HEK293T (cell line): ENCODE data around the gene NPC1L1.

Experiments used
- CTCF ChIA-PET: fragments of 350-600 bp; formaldehyde crosslinking; extraction: SDS; loops from one replicate; lab custom pipeline; 2021; ENCODE audit warnings: antibody characterized with exemption, inconsistent platforms; lab: Yijun Ruan, JAX
- POLR2A ChIA-PET: fragments of 350-600 bp; formaldehyde crosslinking; extraction: SDS; loops from one replicate; lab custom pipeline; 2020; ENCODE audit warnings: antibody characterized with exemption, inconsistent platforms; lab: Yijun Ruan, JAX
- DNase-seq: peaks from one replicate; pipeline ENCODE4 v3.0.0; 2012; ENCODE audit warnings: mixed read lengths; ENCODE audit errors: extremely low spot score
- ARNT ChIP-seq: fragments of 450-650 bp; IDR thresholded peaks from 2 replicates; pipeline ENCODE4 v1.6.1; 2017; ENCODE audit warnings: mild to moderate bottlenecking
- BHLHE40 ChIP-seq: fragments of 450-650 bp; IDR thresholded peaks from 2 replicates; pipeline ENCODE4 v1.6.1; 2016; ENCODE audit warnings: mild to moderate bottlenecking, moderate library complexity, borderline replicate concordance
- CTBP1 ChIP-seq: fragments of 450-650 bp; IDR thresholded peaks from 2 replicates; pipeline ENCODE4 v1.6.1; 2016; ENCODE audit warnings: borderline replicate concordance
- ELF4 ChIP-seq: fragments of 450-650 bp; IDR thresholded peaks from 2 replicates; pipeline ENCODE4 v1.6.1; 2017; ENCODE audit warnings: antibody characterized with exemption
- FOXA1 ChIP-seq: fragments of 450-650 bp; IDR thresholded peaks from 2 replicates; pipeline ENCODE4 v1.6.1; 2016; ENCODE audit warnings: mild to moderate bottlenecking
- FOXK2 ChIP-seq: fragments of 450-650 bp; IDR thresholded peaks from 2 replicates; pipeline ENCODE4 v1.6.1; 2016; ENCODE audit warnings: mild to moderate bottlenecking
- FOXM1 ChIP-seq: fragments of 450-650 bp; IDR thresholded peaks from 2 replicates; pipeline ENCODE4 v1.6.1; 2017; ENCODE audit warnings: mild to moderate bottlenecking, borderline replicate concordance
- HDGF ChIP-seq: fragments of 450-650 bp; IDR thresholded peaks from 2 replicates; pipeline ENCODE4 v1.6.1; 2017; ENCODE audit warnings: antibody characterized with exemption, borderline replicate concordance
- L3MBTL2 ChIP-seq: fragments of 450-650 bp; conservative IDR thresholded peaks from 2 replicates; pipeline ENCODE4 v1.6.1; 2016; ENCODE audit warnings: mild to moderate bottlenecking
- LEF1 ChIP-seq: fragments of 450-650 bp; IDR thresholded peaks from 2 replicates; pipeline ENCODE4 v1.6.1; 2017; ENCODE audit warnings: mild to moderate bottlenecking, borderline replicate concordance
- NFRKB ChIP-seq: fragments of 450-650 bp; IDR thresholded peaks from 2 replicates; pipeline ENCODE4 v1.6.1; 2016; ENCODE audit warnings: mild to moderate bottlenecking, moderate library complexity
- SP1 ChIP-seq: fragments of 450-650 bp; IDR thresholded peaks from 2 replicates; pipeline ENCODE4 v1.6.1; 2017
- SUZ12 ChIP-seq: fragments of 450-650 bp; IDR thresholded peaks from 2 replicates; pipeline ENCODE4 v1.6.1; 2016; ENCODE audit warnings: mild to moderate bottlenecking
- TARDBP ChIP-seq: fragments of 450-650 bp; IDR thresholded peaks from 2 replicates; pipeline ENCODE4 v1.6.1; 2016
- ZNF384 ChIP-seq: fragments of 450-650 bp; IDR thresholded peaks from 2 replicates; pipeline ENCODE4 v1.6.1; 2016
- TF ChIP-seq, protein P1 (sequence below): fragments of 450-650 bp; IDR thresholded peaks from 2 replicates; pipeline ENCODE4 v1.6.1; 2016

Gene NPC1L1

GRCh38 chr7:44549457-44549856 is 8.3 kb upstream of the NPC1L1 start:
- POLR2A ChIA-PET, result no interaction called here
- no peak for DNase-seq
- TF ChIP-seq LEF1, result no peak
- no peak for TF ChIP-seq TARDBP
- TF ChIP-seq SP1, result no peak
- no peak for TF ChIP-seq ARNT
- no peak for TF ChIP-seq NFRKB
- TF ChIP-seq L3MBTL2, result no peak
- TF ChIP-seq, protein P1, sequence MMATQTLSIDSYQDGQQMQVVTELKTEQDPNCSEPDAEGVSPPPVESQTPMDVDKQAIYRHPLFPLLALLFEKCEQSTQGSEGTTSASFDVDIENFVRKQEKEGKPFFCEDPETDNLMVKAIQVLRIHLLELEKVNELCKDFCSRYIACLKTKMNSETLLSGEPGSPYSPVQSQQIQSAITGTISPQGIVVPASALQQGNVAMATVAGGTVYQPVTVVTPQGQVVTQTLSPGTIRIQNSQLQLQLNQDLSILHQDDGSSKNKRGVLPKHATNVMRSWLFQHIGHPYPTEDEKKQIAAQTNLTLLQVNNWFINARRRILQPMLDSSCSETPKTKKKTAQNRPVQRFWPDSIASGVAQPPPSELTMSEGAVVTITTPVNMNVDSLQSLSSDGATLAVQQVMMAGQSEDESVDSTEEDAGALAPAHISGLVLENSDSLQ, result no peak
- no peak for TF ChIP-seq BHLHE40
- no peak for TF ChIP-seq HDGF
- TF ChIP-seq SUZ12, result no peak
- no peak for TF ChIP-seq FOXM1
- TF ChIP-seq FOXK2, result no peak
- no peak for TF ChIP-seq ZNF384
- TF ChIP-seq FOXA1, result no peak
- no peak for TF ChIP-seq CTBP1
- no peak for TF ChIP-seq ELF4
- CTCF ChIA-PET, result no interaction called here

GRCh38 chr7:44548893-44549292 is 7.8 kb upstream of the NPC1L1 start:
- POLR2A ChIA-PET, result interaction anchor here (1.4 kb wide), 1 partner anchor 17 kb away, joined by 3 read pairs; no protein-coding TSS in a partner anchor
- no peak for DNase-seq
- TF ChIP-seq, protein P1, result no peak
- no peak for TF ChIP-seq BHLHE40
- no peak for TF ChIP-seq ARNT
- no peak for TF ChIP-seq HDGF
- TF ChIP-seq ZNF384, result no peak
- no peak for TF ChIP-seq LEF1
- no peak for TF ChIP-seq TARDBP
- TF ChIP-seq SP1, result no peak
- TF ChIP-seq FOXK2, result no peak
- TF ChIP-seq NFRKB, result no peak
- TF ChIP-seq L3MBTL2, result no peak
- CTCF ChIA-PET, result no interaction called here

- POLR2A ChIA-PET, result interaction anchor here (0.7 to 1.4 kb wide), 3 partner anchors 18 to 393 kb away, joined by 3 read pairs; no protein-coding TSS in a partner anchor
- no peak for TF ChIP-seq CTBP1
- no peak for TF ChIP-seq LEF1
- no peak for TF ChIP-seq FOXK2
- no peak for TF ChIP-seq BHLHE40
- TF ChIP-seq FOXM1, result no peak
- no peak for TF ChIP-seq TARDBP
- TF ChIP-seq FOXA1, result no peak
- TF ChIP-seq ELF4, result no peak
- TF ChIP-seq, protein P1, result no peak
- no peak for TF ChIP-seq SP1
- CTCF ChIA-PET, result interaction anchor here (0.6 to 1.2 kb wide), 3 partner anchors 13 to 251 kb away, joined by 4 to 10 read pairs (median 5); no protein-coding TSS in a partner anchor
- DNase-seq, result no peak
These were observed 6.6 kb upstream of the NPC1L1 start for GRCh38 chr7:44547536-44548231.

DNA sequence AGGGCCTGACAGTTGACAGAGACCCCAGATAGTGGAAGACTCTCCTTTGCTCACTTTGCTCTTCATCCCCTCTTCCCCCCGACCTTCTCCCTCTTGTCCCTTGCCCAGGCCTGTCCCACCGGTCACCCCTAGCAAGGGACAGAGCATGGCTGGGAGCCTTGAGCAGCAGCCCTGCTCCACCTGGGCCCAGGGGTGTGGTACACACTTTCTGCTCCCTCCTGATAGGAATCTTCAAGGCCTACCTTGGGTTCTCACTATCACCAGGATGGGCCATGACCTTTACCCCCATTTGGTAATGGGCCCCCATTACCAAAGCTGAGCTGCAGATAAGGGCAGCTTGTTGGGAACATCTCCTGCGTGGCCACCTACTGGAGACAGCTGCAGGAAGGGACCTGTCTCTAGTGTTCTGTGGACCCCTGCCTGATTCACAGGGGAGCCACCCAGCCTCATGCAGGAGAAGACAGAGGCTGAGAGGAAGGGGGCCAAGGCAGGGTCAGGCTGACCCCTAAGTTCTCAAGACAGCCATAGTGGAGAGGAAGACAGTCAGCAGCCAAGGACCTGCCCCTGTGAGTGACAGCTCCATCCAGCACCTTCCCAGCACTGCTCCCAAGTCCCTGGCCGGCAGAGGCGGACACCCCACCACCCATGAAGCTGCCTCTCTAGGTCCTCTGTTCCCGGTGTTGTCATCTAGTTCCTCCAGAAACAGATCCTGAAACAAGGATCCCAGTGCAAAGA is 913 bp upstream of the NPC1L1 start:
- CTCF ChIA-PET, result no interaction called here
- no peak for DNase-seq
- POLR2A ChIA-PET, result interaction anchor here (2.7 kb wide), 1 partner anchor 32 kb away, joined by 9 read pairs; the partner anchor contains the start of gene DDX56
- no peak for TF ChIP-seq HDGF
- no peak for TF ChIP-seq ARNT
- no peak for TF ChIP-seq CTBP1
- TF ChIP-seq SUZ12, result no peak
- no peak for TF ChIP-seq FOXA1
- no peak for TF ChIP-seq SP1
- TF ChIP-seq LEF1, result no peak
- no peak for TF ChIP-seq ELF4
- no peak for TF ChIP-seq FOXK2
- no peak for TF ChIP-seq TARDBP
- no peak for TF ChIP-seq L3MBTL2

DNA sequence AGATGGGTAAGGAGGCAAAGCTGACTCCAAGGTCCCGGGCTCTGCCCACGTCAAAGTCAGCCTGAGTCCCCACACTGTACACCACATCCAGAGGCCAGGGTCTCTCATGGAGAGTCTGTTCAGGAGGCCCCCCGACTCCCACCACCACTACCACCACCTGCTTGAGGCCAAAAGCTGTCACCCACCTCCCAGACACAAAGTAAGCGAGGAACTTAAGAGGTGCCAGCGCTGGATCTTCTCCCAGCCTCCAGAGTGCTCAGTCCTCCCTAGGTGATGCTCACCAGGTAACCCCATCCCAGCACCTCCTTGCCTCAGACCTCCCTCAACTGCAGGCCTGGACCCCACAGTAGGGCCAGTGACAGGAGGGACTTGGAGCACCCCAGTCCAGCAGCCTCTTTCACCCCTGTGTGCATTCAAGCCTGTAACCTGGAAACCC is 520 bp downstream of the NPC1L1 start:
- TF ChIP-seq FOXM1 (no peak), NFRKB (no peak), SP1 (no peak), FOXA1 (no peak), ZNF384 (no peak), CTBP1 (no peak), ARNT (no peak), BHLHE40 (no peak), L3MBTL2 (no peak), SUZ12 (no peak)
- TF ChIP-seq, protein P1, result no peak
- ChIA-PET POLR2A (no interaction called here), CTCF (no interaction called here)

More for the DNA sequence above, 520 bp downstream of the NPC1L1 start:
- DNase-seq, result no peak
